PC-9 (cell line): ENCODE results near the gene CNTNAP5.

Experiments
- CTCF ChIP-seq: fragments of 200-600 bp; sonication (generic); conservative IDR thresholded peaks from 2 replicates; pipeline ENCODE4 v1.6.1; 2017; ENCODE audit warnings: mixed run types, antibody characterized with exemption, mild to moderate bottlenecking, moderate library complexity
- EZH2 ChIP-seq: fragments of 200-600 bp; sonication (generic); IDR thresholded peaks from 2 replicates; pipeline ENCODE4 v1.8.0; 2017; ENCODE audit warnings: antibody characterized with exemption, low read depth

- TF ChIP-seq CTCF (no peak), EZH2 (no peak)
Measured at GRCh38 chr2:124149571-124149970, 124.5 kb downstream of the CNTNAP5 start.
